K562 (cell line): ENCODE measurements around the gene MYL3. TPM values are rescaled to one million over a fixed set of nuclear protein-coding genes. Genes with fewer than 3 reads are reported as not detected.

ENCODE experiments used
- ARID2 ChIP-seq: fragments of 450-650 bp; IDR thresholded peaks from 2 replicates; pipeline ENCODE4 v1.6.1; 2017; ENCODE audit warnings: antibody characterized with exemption, mild to moderate bottlenecking
- BACH1 ChIP-seq: fragments of 200-800 bp; sonication (Bioruptor generic); IDR thresholded peaks from 2 replicates; pipeline ENCODE4 v1.6.1; 2016; ENCODE audit warnings: missing genetic modification characterization, missing compliant biosample characterization
- CBFA2T2 ChIP-seq: fragments of 450-650 bp; conservative IDR thresholded peaks from 2 replicates; pipeline ENCODE4 v1.6.1; 2017; ENCODE audit warnings: mild to moderate bottlenecking
- CC2D1A ChIP-seq: fragments of 450-650 bp; IDR thresholded peaks from 2 replicates; pipeline ENCODE4 v1.6.1; 2017; ENCODE audit warnings: mild to moderate bottlenecking
- HMG20A ChIP-seq: fragments of 450-650 bp; formaldehyde crosslinking; conservative IDR thresholded peaks from 2 replicates; pipeline ENCODE4 v1.4.0; 2020; ENCODE audit warnings: mild to moderate bottlenecking, mixed read lengths
- KAT7 ChIP-seq: sonication (generic); formaldehyde crosslinking; IDR thresholded peaks from 2 replicates; pipeline ENCODE4 v1.8.0; 2022; ENCODE audit warnings: missing genetic modification reagents, mild to moderate bottlenecking, borderline replicate concordance
- MAFG ChIP-seq: fragments of 450-650 bp; conservative IDR thresholded peaks from 2 replicates; pipeline ENCODE4 v1.6.1; 2016; ENCODE audit warnings: missing genetic modification characterization, missing compliant biosample characterization
- MXI1 ChIP-seq: IDR thresholded peaks from 2 replicates; pipeline ENCODE4 v1.6.1; 2011; ENCODE audit warnings: low read depth, mild to moderate bottlenecking, improper control_type of control experiment, low read length
- NFYB ChIP-seq: IDR thresholded peaks from 2 replicates; pipeline ENCODE4 v1.6.1; 2011; ENCODE audit warnings: mild to moderate bottlenecking, moderate library complexity; ENCODE audit not compliant: insufficient read length; ENCODE audit errors: extremely low read depth
- POLR2AphosphoS5 ChIP-seq: IDR thresholded peaks from 2 replicates; pipeline ENCODE4 v1.6.1; 2011; ENCODE audit warnings: mild to moderate bottlenecking, low read depth, low read length, moderate library complexity; ENCODE audit not compliant: control insufficient read depth, insufficient read depth
- RBM34 ChIP-seq: fragments of 200-400 bp; formaldehyde crosslinking; IDR thresholded peaks from 2 replicates; pipeline ENCODE4 v1.6.1; 2018; ENCODE audit warnings: low read length, borderline replicate concordance; ENCODE audit not compliant: insufficient read depth
- SMARCA4 ChIP-seq: fragments of 450-650 bp; IDR thresholded peaks from 2 replicates; pipeline ENCODE4 v1.6.1; 2016
- STAT5A ChIP-seq: IDR thresholded peaks from 2 replicates; pipeline ENCODE4 v1.6.1; 2012; ENCODE audit warnings: low read length, inconsistent platforms, borderline replicate concordance
- TAL1 ChIP-seq: fragments of 450-650 bp; IDR thresholded peaks from 2 replicates; pipeline ENCODE4 v1.6.1; 2016; ENCODE audit warnings: mild to moderate bottlenecking
- TFAM ChIP-seq: fragments of 250-450 bp; sonication (Bioruptor Pico); conservative IDR thresholded peaks from 2 replicates; pipeline ENCODE4 v1.5.0; 2021; ENCODE audit warnings: mild to moderate bottlenecking, moderate library complexity
- THRAP3 ChIP-seq: fragments of 450-650 bp; IDR thresholded peaks from 2 replicates; pipeline ENCODE4 v1.6.1; 2016; ENCODE audit warnings: mild to moderate bottlenecking, inconsistent platforms, borderline replicate concordance
- U2AF1 ChIP-seq: fragments of 200-400 bp; formaldehyde crosslinking; optimal IDR thresholded peaks from 2 replicates; pipeline ENCODE3; 2017; ENCODE audit warnings: mild to moderate bottlenecking, low read depth, low read length, moderate library complexity
- ZBTB7A ChIP-seq: IDR thresholded peaks from 2 replicates; pipeline ENCODE4 v1.6.1; 2011; ENCODE audit warnings: low read depth, mild to moderate bottlenecking, low read length, moderate library complexity, borderline replicate concordance; ENCODE audit not compliant: control insufficient read depth
- ZFX ChIP-seq: sonication (generic); formaldehyde crosslinking; IDR thresholded peaks from 2 replicates; pipeline ENCODE4 v1.8.0; 2022; ENCODE audit warnings: mild to moderate bottlenecking, missing genetic modification reagents, moderate library complexity
- ZNF263 ChIP-seq: sonication (generic); formaldehyde crosslinking; IDR thresholded peaks from 2 replicates; pipeline ENCODE4 v1.8.0; 2022; ENCODE audit warnings: mild to moderate bottlenecking, missing genetic modification reagents, borderline replicate concordance
- ZNF384 ChIP-seq: IDR thresholded peaks from 2 replicates; pipeline ENCODE4 v1.6.1; 2012; ENCODE audit warnings: low read depth, low read length, improper control_type of control experiment
- ZNF444 ChIP-seq: fragments of 250-450 bp; sonication (Bioruptor Pico); IDR thresholded peaks from 2 replicates; pipeline ENCODE4 v1.4.0; 2020; ENCODE audit warnings: mild to moderate bottlenecking, moderate library complexity
- ZNF586 ChIP-seq: fragments of 450-650 bp; formaldehyde crosslinking; conservative IDR thresholded peaks from 2 replicates; pipeline ENCODE4 v1.4.0; 2020; ENCODE audit warnings: mild to moderate bottlenecking, moderate library complexity
- polyA plus RNA-seq, 8 experiments: library from polyadenylated mRNA; depleted of rRNA in 4 of 8; stranded (reverse) in 5 of 8; unstranded in 3 of 8; fragments of >200 nt; fragmentation: Nextera tagmentation in 2 of 8; fragmentation: Illumina TruSeq in 1 of 8; extraction: Ambion mirVana in 2 of 8; extraction: Trizol in 1 of 8; gene quantifications; 2 replicates each; pipeline versions ENCODE4 v1.2.1 to v1.2.3, GENCODE V29; 2011 to 2014; ENCODE audit warnings: inconsistent platforms in 1 of 8, missing spikeins in 1 of 8
- total RNA-seq, 7 experiments: library from RNA; depleted of rRNA in 6 of 7; stranded (reverse); fragments of >200 nt in 6 of 7; fragmentation: Illumina TruSeq in 2 of 7; extraction: Trizol in 2 of 7; gene quantifications; 2 replicates each; pipeline versions ENCODE4 v1.2.1 to v1.2.3, GENCODE V29; 2011 to 2021; ENCODE audit warnings: low replicate concordance in 1 of 7
- TF ChIP-seq, protein P1 (sequence below): sonication (generic); formaldehyde crosslinking; IDR thresholded peaks from 2 replicates; pipeline ENCODE4 v1.4.0; 2020; ENCODE audit warnings: mild to moderate bottlenecking, missing genetic modification reagents
- TF ChIP-seq, protein P2 (sequence below): sonication (generic); formaldehyde crosslinking; IDR thresholded peaks from 2 replicates; pipeline ENCODE4 v1.9.0; 2022; ENCODE audit warnings: mild to moderate bottlenecking, missing genetic modification reagents
- TF ChIP-seq, protein P3 (sequence below): fragments of 450-650 bp; IDR thresholded peaks from 2 replicates; pipeline ENCODE4 v1.6.1; 2016; ENCODE audit warnings: low read depth, mild to moderate bottlenecking, moderate library complexity

The MYL3 gene
- total and polyA plus RNA-seq, 9 of the 15 experiments (the other 6 are each of a cell fraction or from before 2014, with no cell fraction given) = 0.14 to 0.45 TPM; not detected in 7

- TF ChIP-seq, protein P1, sequence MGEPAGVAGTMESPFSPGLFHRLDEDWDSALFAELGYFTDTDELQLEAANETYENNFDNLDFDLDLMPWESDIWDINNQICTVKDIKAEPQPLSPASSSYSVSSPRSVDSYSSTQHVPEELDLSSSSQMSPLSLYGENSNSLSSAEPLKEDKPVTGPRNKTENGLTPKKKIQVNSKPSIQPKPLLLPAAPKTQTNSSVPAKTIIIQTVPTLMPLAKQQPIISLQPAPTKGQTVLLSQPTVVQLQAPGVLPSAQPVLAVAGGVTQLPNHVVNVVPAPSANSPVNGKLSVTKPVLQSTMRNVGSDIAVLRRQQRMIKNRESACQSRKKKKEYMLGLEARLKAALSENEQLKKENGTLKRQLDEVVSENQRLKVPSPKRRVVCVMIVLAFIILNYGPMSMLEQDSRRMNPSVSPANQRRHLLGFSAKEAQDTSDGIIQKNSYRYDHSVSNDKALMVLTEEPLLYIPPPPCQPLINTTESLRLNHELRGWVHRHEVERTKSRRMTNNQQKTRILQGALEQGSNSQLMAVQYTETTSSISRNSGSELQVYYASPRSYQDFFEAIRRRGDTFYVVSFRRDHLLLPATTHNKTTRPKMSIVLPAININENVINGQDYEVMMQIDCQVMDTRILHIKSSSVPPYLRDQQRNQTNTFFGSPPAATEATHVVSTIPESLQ (CRISPR knock-in tag) = no peak
- no peak for TF ChIP-seq MXI1
- TF ChIP-seq TAL1 = peak; percentile 39; the same call in 1 of the 2 replicates
- no peak for TF ChIP-seq CC2D1A
- peak; percentile 45; the same call in 1 of the 2 replicates for TF ChIP-seq POLR2AphosphoS5
- no peak for TF ChIP-seq RBM34
- TF ChIP-seq HMG20A (CRISPR knock-in tag) = no peak
- no peak for TF ChIP-seq ZNF444
- no peak for TF ChIP-seq BACH1
- no peak for TF ChIP-seq NFYB
- TF ChIP-seq U2AF1 = no peak
- no peak for TF ChIP-seq ZFX
- TF ChIP-seq STAT5A = no peak
- no peak for TF ChIP-seq TFAM (CRISPR knock-in tag)
- no peak for TF ChIP-seq ZNF586 (CRISPR knock-in tag)
- peak; percentile 76 for TF ChIP-seq CBFA2T2
- 0 out of 2 replicates have a peak, but pooled peaks have one; percentile 11 for TF ChIP-seq ZNF384
- peak; percentile 39; the same call in 1 of the 2 replicates for TF ChIP-seq ZNF263 (CRISPR knock-in tag)
- no peak for TF ChIP-seq SMARCA4
- TF ChIP-seq, protein P2, sequence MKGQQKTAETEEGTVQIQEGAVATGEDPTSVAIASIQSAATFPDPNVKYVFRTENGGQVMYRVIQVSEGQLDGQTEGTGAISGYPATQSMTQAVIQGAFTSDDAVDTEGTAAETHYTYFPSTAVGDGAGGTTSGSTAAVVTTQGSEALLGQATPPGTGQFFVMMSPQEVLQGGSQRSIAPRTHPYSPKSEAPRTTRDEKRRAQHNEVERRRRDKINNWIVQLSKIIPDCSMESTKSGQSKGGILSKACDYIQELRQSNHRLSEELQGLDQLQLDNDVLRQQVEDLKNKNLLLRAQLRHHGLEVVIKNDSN (CRISPR knock-in tag) = no peak
- no peak for TF ChIP-seq MAFG (tag)
- no peak for TF ChIP-seq ZBTB7A
- TF ChIP-seq ARID2 = no peak
- TF ChIP-seq, protein P3, sequence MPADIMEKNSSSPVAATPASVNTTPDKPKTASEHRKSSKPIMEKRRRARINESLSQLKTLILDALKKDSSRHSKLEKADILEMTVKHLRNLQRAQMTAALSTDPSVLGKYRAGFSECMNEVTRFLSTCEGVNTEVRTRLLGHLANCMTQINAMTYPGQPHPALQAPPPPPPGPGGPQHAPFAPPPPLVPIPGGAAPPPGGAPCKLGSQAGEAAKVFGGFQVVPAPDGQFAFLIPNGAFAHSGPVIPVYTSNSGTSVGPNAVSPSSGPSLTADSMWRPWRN = no peak
- no peak for TF ChIP-seq KAT7 (CRISPR knock-in tag)
- no peak for TF ChIP-seq THRAP3
Measured at GRCh38 chr3:46890132-46890531, 26.9 kb upstream of the MYL3 start (continued).
